ENCODE measurements around the gene SMIM38. TPM values are rescaled to one million over a fixed set of nuclear protein-coding genes. Genes with fewer than 3 reads are reported as not detected.

The SMIM38 gene
- total RNA-seq, 1 donor from 2014 or later = not detected

DNA sequence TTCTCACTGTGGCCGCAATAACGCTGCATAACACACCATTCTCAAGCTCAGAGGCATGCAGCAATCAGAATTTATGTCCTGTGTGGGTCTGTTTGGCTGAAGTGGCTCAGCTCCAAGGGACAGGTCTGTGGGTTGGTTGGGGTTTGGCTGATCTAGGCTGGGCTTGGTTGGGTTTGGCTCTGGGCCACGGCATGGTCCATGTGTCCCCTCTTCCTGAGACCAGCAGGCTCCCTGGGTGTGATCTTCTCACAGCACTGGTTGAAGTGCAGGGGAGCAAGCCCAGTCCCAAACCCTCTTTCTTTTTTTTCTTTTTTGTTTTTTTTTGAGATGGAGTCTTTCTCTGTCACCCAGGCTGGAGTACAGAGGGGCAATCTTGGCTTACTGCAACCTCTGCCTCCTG is 25.0 kb downstream of the SMIM38 start:
- Mint-ChIP-seq H3K27me3 (ENCODE audit: unreplicated experiment) (peaks cover 9% of the 10 kb centered on the region), H3K27ac (ENCODE audit: unreplicated experiment) (no peak overlapping the region), H3K4me1 (ENCODE audit: unreplicated experiment) (peaks cover 9% of the 10 kb centered on the region), H3K9me3 (ENCODE audit: unreplicated experiment) (no peaks in the 10 kb centered on the region), H3K4me3 (ENCODE audit: unreplicated experiment) (no peak overlapping the region), H3K36me3 (ENCODE audit: low read depth, unreplicated experiment) (no peaks in the 10 kb centered on the region)
- TF ChIP-seq, protein P1, sequence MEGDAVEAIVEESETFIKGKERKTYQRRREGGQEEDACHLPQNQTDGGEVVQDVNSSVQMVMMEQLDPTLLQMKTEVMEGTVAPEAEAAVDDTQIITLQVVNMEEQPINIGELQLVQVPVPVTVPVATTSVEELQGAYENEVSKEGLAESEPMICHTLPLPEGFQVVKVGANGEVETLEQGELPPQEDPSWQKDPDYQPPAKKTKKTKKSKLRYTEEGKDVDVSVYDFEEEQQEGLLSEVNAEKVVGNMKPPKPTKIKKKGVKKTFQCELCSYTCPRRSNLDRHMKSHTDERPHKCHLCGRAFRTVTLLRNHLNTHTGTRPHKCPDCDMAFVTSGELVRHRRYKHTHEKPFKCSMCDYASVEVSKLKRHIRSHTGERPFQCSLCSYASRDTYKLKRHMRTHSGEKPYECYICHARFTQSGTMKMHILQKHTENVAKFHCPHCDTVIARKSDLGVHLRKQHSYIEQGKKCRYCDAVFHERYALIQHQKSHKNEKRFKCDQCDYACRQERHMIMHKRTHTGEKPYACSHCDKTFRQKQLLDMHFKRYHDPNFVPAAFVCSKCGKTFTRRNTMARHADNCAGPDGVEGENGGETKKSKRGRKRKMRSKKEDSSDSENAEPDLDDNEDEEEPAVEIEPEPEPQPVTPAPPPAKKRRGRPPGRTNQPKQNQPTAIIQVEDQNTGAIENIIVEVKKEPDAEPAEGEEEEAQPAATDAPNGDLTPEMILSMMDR (IDR thresholded peaks at IDR 0.05; ENCODE audit: unreplicated experiment) = no peak
- no peak for DNase-seq (ENCODE audit: low spot score)

DNA sequence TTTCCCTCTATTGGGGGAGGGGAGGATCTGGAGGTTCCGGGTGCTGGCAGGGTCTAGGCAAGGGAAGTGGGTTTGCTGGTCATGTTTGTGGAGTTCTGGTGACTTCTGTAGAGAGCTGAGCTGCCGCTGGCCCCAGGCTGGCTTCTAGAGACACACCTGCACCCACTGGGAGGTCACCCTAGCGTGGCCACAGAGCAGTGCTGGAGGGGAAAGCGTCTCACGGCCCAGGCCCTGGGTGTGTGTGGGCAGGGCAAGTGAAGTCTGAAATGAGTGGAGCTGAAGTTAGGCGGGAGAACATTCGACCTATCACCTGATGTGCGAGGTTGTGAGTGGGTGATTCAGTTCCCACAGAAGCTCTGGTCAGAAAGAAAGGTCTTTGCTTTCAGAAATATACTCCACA is 27.9 kb downstream of the SMIM38 start:
- Mint-ChIP-seq H3K9me3 (ENCODE audit: unreplicated experiment) (no peaks in the 10 kb centered on the region), H3K36me3 (ENCODE audit: low read depth, unreplicated experiment) (no peaks in the 10 kb centered on the region), H3K27ac (ENCODE audit: unreplicated experiment) (no peak overlapping the region), H3K4me3 (ENCODE audit: unreplicated experiment) (no peak overlapping the region), H3K27me3 (ENCODE audit: unreplicated experiment) (peaks cover 12% of the 10 kb centered on the region), H3K4me1 (ENCODE audit: unreplicated experiment) (peaks cover 9% of the 10 kb centered on the region)
- DNase-seq (ENCODE audit: low spot score) = no peak
- TF ChIP-seq, protein P1 (IDR thresholded peaks at IDR 0.05; ENCODE audit: unreplicated experiment) = no peak

- H3K27me3 Mint-ChIP-seq (ENCODE audit: unreplicated experiment) = peaks cover 6% of the 10 kb centered on the region
- H3K9me3 Mint-ChIP-seq (ENCODE audit: unreplicated experiment) = no peaks in the 10 kb centered on the region
- no peak overlapping the region for H3K27ac Mint-ChIP-seq (ENCODE audit: unreplicated experiment)
- DNase-seq (ENCODE audit: low spot score) = no peak
- H3K36me3 Mint-ChIP-seq (ENCODE audit: low read depth, unreplicated experiment) = no peaks in the 10 kb centered on the region
- no peak overlapping the region for H3K4me3 Mint-ChIP-seq (ENCODE audit: unreplicated experiment)
- H3K4me1 Mint-ChIP-seq (ENCODE audit: unreplicated experiment) = peaks cover 3% of the 10 kb centered on the region
- TF ChIP-seq, protein P1 (IDR thresholded peaks at IDR 0.05; ENCODE audit: unreplicated experiment) = no peak
These were observed 30.9 kb downstream of the SMIM38 start for GRCh38 chr11:69186316-69187260.

DNA sequence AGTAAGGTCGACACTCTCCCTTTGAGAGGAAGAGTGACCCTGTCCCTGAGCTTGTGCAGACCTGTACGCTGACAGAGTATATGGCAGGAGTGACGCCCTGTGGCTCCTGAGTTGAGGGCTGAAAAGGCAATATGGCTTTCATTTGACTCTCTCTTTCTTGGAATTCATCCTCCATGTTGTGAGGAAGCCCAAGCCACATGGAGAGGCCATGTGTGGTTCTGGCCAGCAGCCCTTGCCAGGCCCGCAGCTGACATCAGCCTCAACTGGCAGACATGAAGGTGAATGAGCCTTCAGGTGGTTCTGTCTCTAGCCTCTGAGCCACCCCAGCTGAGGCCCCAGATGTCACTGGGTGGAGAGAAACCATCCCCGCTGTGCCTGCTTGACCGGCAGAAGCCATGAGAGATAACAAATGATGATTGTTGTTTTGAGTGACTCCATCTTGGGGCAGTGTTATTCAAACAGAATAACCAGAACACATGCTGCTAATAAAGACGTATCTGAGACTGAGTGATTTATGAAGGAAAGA is 31.9 kb downstream of the SMIM38 start:
- no peak overlapping the region for H3K4me3 Mint-ChIP-seq (ENCODE audit: unreplicated experiment)
- H3K9me3 Mint-ChIP-seq (ENCODE audit: unreplicated experiment) = no peaks in the 10 kb centered on the region
- peaks cover 6% of the 10 kb centered on the region for H3K27me3 Mint-ChIP-seq (ENCODE audit: unreplicated experiment)
- TF ChIP-seq, protein P1 (IDR thresholded peaks at IDR 0.05; ENCODE audit: unreplicated experiment) = no peak
- no peaks in the 10 kb centered on the region for H3K36me3 Mint-ChIP-seq (ENCODE audit: low read depth, unreplicated experiment)
- H3K4me1 Mint-ChIP-seq (ENCODE audit: unreplicated experiment) = peaks cover 3% of the 10 kb centered on the region
- no peak for DNase-seq (ENCODE audit: low spot score)
- H3K27ac Mint-ChIP-seq (ENCODE audit: unreplicated experiment) = no peak overlapping the region

DNA sequence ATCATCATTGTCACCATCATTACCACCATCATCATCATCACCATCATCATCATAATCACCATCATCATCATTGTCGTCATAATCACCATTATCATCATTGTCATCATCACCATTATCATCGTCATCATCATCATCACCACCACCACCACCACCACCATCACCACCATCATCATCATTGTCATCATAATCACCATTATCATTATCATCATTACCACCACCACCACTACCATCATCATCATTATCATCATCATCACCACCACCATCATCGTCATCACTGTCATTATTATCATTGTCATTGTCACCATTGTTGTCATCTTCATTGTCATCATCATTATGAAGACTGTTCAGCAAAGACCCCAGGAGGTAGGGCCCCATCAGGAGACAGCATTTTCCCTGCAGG is 33.3 kb downstream of the SMIM38 start:
- Mint-ChIP-seq H3K27ac (ENCODE audit: unreplicated experiment) (peak overlapping the region; percentile 3), H3K36me3 (ENCODE audit: low read depth, unreplicated experiment) (no peaks in the 10 kb centered on the region), H3K27me3 (ENCODE audit: unreplicated experiment) (peaks cover 6% of the 10 kb centered on the region), H3K4me1 (ENCODE audit: unreplicated experiment) (no peaks in the 10 kb centered on the region), H3K4me3 (ENCODE audit: unreplicated experiment) (no peak overlapping the region), H3K9me3 (ENCODE audit: unreplicated experiment) (no peaks in the 10 kb centered on the region)
- TF ChIP-seq, protein P1 (IDR thresholded peaks at IDR 0.05; ENCODE audit: unreplicated experiment) = no peak
- DNase-seq (ENCODE audit: low spot score) = no peak

All from endothelial cell (in vitro differentiated cells).